Mucosa of descending colon (tissue), 3 donors: ENCODE data around the gene FASTKD3. TPM values are rescaled to one million over a fixed set of nuclear protein-coding genes. Genes with fewer than 3 reads are reported as not detected.

Experiments used
- ATAC-seq: fragments of 200-7000 bp; cut with Tn5 transposase; one replicate; pipeline ENCODE4 v1.9.1; 2020; ENCODE audit warnings: mild to moderate bottlenecking, moderate library complexity
- DNase-seq, 3 donors: peaks; one replicate each; pipeline ENCODE4 v3.0.0-alpha.2; 2020
- H3K36me3 ChIP-seq: fragments of 200-600 bp; one replicate; pipeline ENCODE4 v1.8.0; 2021; ENCODE audit warnings: low read depth, mild to moderate bottlenecking
- H3K4me1 ChIP-seq: fragments of 200-600 bp; one replicate; pipeline ENCODE4 v1.8.0; 2021; ENCODE audit warnings: low read depth, mild to moderate bottlenecking
- H3K4me3 ChIP-seq: fragments of 200-600 bp; one replicate; pipeline ENCODE4 v1.8.0; 2021; ENCODE audit warnings: mild to moderate bottlenecking
- H3K9me3 ChIP-seq: fragments of 200-600 bp; one replicate; pipeline ENCODE4 v1.8.0; 2021; ENCODE audit warnings: mild to moderate bottlenecking
- CTCF ChIP-seq: fragments of 200-600 bp; IDR thresholded peaks from one replicate; pipeline ENCODE4 v1.8.0; 2022; ENCODE audit warnings: antibody characterized with exemption, mild to moderate bottlenecking
- intact Hi-C, 2 donors: fragments of 100-400 bp; cut with DNase I in 1 of 2; cut with micrococcal nuclease in 1 of 2; formaldehyde crosslinking; loops; one replicate each; pipeline versions ENCODE4 v1.11.0 to v1.11.1; 2022; cut with DNase I, micrococcal nuclease
- total RNA-seq, 3 donors: library from RNA; stranded (reverse); fragmentation: NEBNext Ultra II Directional in 2 of 3; extraction: Animal tissue kit (Norgen Biotek cat#: 25700) in 2 of 3; gene quantifications; one replicate each; pipeline versions ENCODE4 v1.2.1 to v1.2.4, GENCODE V29; 2021 to 2023
- donor health status: DM: no; HTN: no; CAD: no; lungs with moderate emphysema.
- donor health status: DM: no; HTN: no; CAD: no.
- donor health status: DM: no; HTN: yes; CAD: no.

The FASTKD3 gene
- total RNA-seq, 3 donors from 2014 or later: 9.2 to 11.7 (median 9.5) TPM

- no peak for TF ChIP-seq CTCF
- intact Hi-C loops: no loop called here
- no peaks in the 10 kb centered on the region for H3K9me3 ChIP-seq
- H3K36me3 ChIP-seq: no peaks in the 10 kb centered on the region
- H3K4me3 ChIP-seq: no peak overlapping the region
- no peaks in the 10 kb centered on the region for H3K4me1 ChIP-seq
- DNase-seq (no peak), ATAC-seq (no peak)
Observed at GRCh38 chr5:7822449-7822848, 46.4 kb downstream of the FASTKD3 start.

- no peaks in the 10 kb centered on the region for H3K9me3 ChIP-seq
- no peaks in the 10 kb centered on the region for H3K36me3 ChIP-seq
- no peak for TF ChIP-seq CTCF
- no peak overlapping the region for H3K4me3 ChIP-seq
- no peak for ATAC-seq
- no peak for DNase-seq
- intact Hi-C loops: no loop called here
- no peaks in the 10 kb centered on the region for H3K4me1 ChIP-seq
Observed at GRCh38 chr5:7816535-7816901, 52.3 kb downstream of the FASTKD3 start.

- no peaks in the 10 kb centered on the region for H3K4me1 ChIP-seq
- H3K4me3 ChIP-seq: no peak overlapping the region
- no peaks in the 10 kb centered on the region for H3K36me3 ChIP-seq
- DNase-seq (peak; percentile 70 to 86 (median 83)), ATAC-seq (peak; percentile 95)
- intact Hi-C loops: no loop called here
- no peaks in the 10 kb centered on the region for H3K9me3 ChIP-seq
- TF ChIP-seq CTCF: peak; percentile 80
Observed at GRCh38 chr5:7815892-7816534, 52.8 kb downstream of the FASTKD3 start.

- DNase-seq (no peak), ATAC-seq (no peak)
- Histone ChIP-seq H3K4me1 (no peaks in the 10 kb centered on the region), H3K36me3 (no peaks in the 10 kb centered on the region), H3K9me3 (no peaks in the 10 kb centered on the region), H3K4me3 (no peak overlapping the region)
- intact Hi-C loops: no loop called here
- TF ChIP-seq CTCF: no peak
Observed at GRCh38 chr5:7814816-7815215, 54.0 kb downstream of the FASTKD3 start.

GRCh38 chr5:7813576-7813975 lies 55.3 kb downstream of the FASTKD3 start:
- Histone ChIP-seq H3K9me3 (no peaks in the 10 kb centered on the region), H3K4me3 (no peak overlapping the region), H3K36me3 (no peaks in the 10 kb centered on the region), H3K4me1 (no peaks in the 10 kb centered on the region)
- intact Hi-C loops: no loop called here
- DNase-seq: no peak
- ATAC-seq: no peak
- no peak for TF ChIP-seq CTCF

GRCh38 chr5:7813007-7813406 lies 55.8 kb downstream of the FASTKD3 start:
- TF ChIP-seq CTCF: no peak

More at GRCh38 chr5:7813007-7813406, 55.8 kb downstream of the FASTKD3 start:
- H3K36me3 ChIP-seq: no peaks in the 10 kb centered on the region
- no peaks in the 10 kb centered on the region for H3K9me3 ChIP-seq
- H3K4me3 ChIP-seq: no peak overlapping the region
- H3K4me1 ChIP-seq: no peaks in the 10 kb centered on the region
- no peak for ATAC-seq
- intact Hi-C loops: no loop called here
- DNase-seq: no peak
